GM12878 (cell line): ENCODE measurements around the gene PARP16.

Experiments used
- BCL11A ChIP-seq: IDR thresholded peaks from 2 replicates; pipeline ENCODE4 v1.6.1; 2011; ENCODE audit warnings: low read depth, low read length
- BHLHE40 ChIP-seq, 2 experiments: fragments of 450-650 bp in 1 of 2; IDR thresholded peaks; 2 replicates each; pipeline ENCODE4 v1.6.1; 2011 to 2017; ENCODE audit warnings: low read depth in 2 of 2, borderline replicate concordance in 1 of 2, improper control_type of control experiment in 1 of 2, low read length in 1 of 2, mild to moderate bottlenecking in 1 of 2
- CREB1 ChIP-seq: IDR thresholded peaks from 2 replicates; pipeline ENCODE4 v1.6.1; 2012; ENCODE audit warnings: low read depth, mild to moderate bottlenecking, inconsistent platforms
- CTCF ChIP-seq, 3 experiments: IDR thresholded peaks in 2 of 3; conservative IDR thresholded peaks in 1 of 3; 2 replicates each; pipeline ENCODE4 v1.5.1; 2011; ENCODE audit warnings: low read depth in 3 of 3, low read length in 3 of 3, mild to moderate bottlenecking in 3 of 3, control low read depth in 2 of 3, moderate library complexity in 2 of 3, inconsistent platforms in 1 of 3, mixed read lengths in 1 of 3; ENCODE audit not compliant: control insufficient read depth in 2 of 3, insufficient read depth in 1 of 3; ENCODE audit errors: extremely low read depth in 1 of 3
- EZH2 ChIP-seq: IDR thresholded peaks from 2 replicates; pipeline ENCODE4 v1.6.1; 2012; ENCODE audit warnings: low read depth, mild to moderate bottlenecking, control low read depth, inconsistent platforms, low read length, borderline replicate concordance; ENCODE audit not compliant: control insufficient read depth
- HDAC2 ChIP-seq: fragments of 200-600 bp; sonication (generic); IDR thresholded peaks from 2 replicates; pipeline ENCODE4 v1.6.1; 2017
- NRF1 ChIP-seq: conservative IDR thresholded peaks from 2 replicates; pipeline ENCODE4 v1.6.1; 2011; ENCODE audit warnings: mild to moderate bottlenecking, low read depth, low read length, improper control_type of control experiment
- PBX3 ChIP-seq: IDR thresholded peaks from 2 replicates; pipeline ENCODE4 v1.6.1; 2011; ENCODE audit warnings: mild to moderate bottlenecking, low read depth, low read length, moderate library complexity; ENCODE audit not compliant: insufficient replicate concordance
- POLR2A ChIP-seq: IDR thresholded peaks from 2 replicates; pipeline ENCODE4 v1.6.1; 2011; ENCODE audit warnings: low read depth, mild to moderate bottlenecking, low read length
- YY1 ChIP-seq: IDR thresholded peaks from 2 replicates; pipeline ENCODE4 v1.6.1; 2011; ENCODE audit warnings: low read depth, mild to moderate bottlenecking, low read length
- ZNF384 ChIP-seq: IDR thresholded peaks from 2 replicates; pipeline ENCODE4 v1.6.1; 2012; ENCODE audit warnings: low read depth, mild to moderate bottlenecking, low read length, improper control_type of control experiment, borderline replicate concordance

GRCh38 chr15:65335278-65336055, 48.8 kb upstream of the PARP16 start:
- TF ChIP-seq BCL11A = no peak
- TF ChIP-seq YY1 = no peak
- TF ChIP-seq BHLHE40 (IDR thresholded peaks at IDR 0.05; ENCODE audit: borderline replicate concordance in 1 of 2, low read depth in 2 of 2, low read length in 1 of 2) = no peak
- TF ChIP-seq CTCF (IDR thresholded peaks at IDR 0.05 in 2 of 3, conservative IDR thresholded peaks at IDR 0.05 in 1 of 3; ENCODE audit: control insufficient read depth in 2 of 3, extremely low read depth in 1 of 3, insufficient read depth in 1 of 3, low read depth in 3 of 3, low read length in 3 of 3) = no peak
- no peak for TF ChIP-seq EZH2
- no peak for TF ChIP-seq PBX3
- no peak for TF ChIP-seq POLR2A
- no peak for TF ChIP-seq NRF1
- TF ChIP-seq HDAC2 = no peak
- TF ChIP-seq ZNF384 = no peak
- no peak for TF ChIP-seq CREB1
